GM21367 (cell line): ENCODE data around the gene PAQR9.
A peak's percentile ranks its signal among the peaks of the same experiment; 100 is the strongest.

Experiments used
- ATAC-seq: cut with Tn5 transposase; IDR thresholded peaks from one replicate; pipeline ENCODE4 v1.9.1; 2021; ENCODE audit not compliant: unreplicated experiment

PAQR9 gene

GRCh38 chr3:142952272-142953193 lies 10.9 kb downstream of the PAQR9 start:
- ATAC-seq, result no peak

- ATAC-seq, result no peak
Measured at GRCh38 chr3:142951794-142952193, 11.7 kb downstream of the PAQR9 start.

GRCh38 chr3:142950972-142951371 lies 12.5 kb downstream of the PAQR9 start:
- no peak for ATAC-seq

GRCh38 chr3:142947799-142948575 lies 15.5 kb downstream of the PAQR9 start:
- no peak for ATAC-seq

- ATAC-seq, result no peak
Measured at GRCh38 chr3:142947352-142947751, 16.1 kb downstream of the PAQR9 start.

GRCh38 chr3:142946861-142947260 lies 16.6 kb downstream of the PAQR9 start:
- no peak for ATAC-seq

GRCh38 chr3:142945023-142945422 lies 18.5 kb downstream of the PAQR9 start:
- ATAC-seq, result no peak

GRCh38 chr3:142944342-142944741 lies 19.1 kb downstream of the PAQR9 start:
- no peak for ATAC-seq

GRCh38 chr3:142943870-142944269 lies 19.6 kb downstream of the PAQR9 start:
- no peak for ATAC-seq

GRCh38 chr3:142943349-142943748 lies 20.1 kb downstream of the PAQR9 start:
- no peak for ATAC-seq

GRCh38 chr3:142941373-142942123 lies 21.9 kb downstream of the PAQR9 start:
- no peak for ATAC-seq

- ATAC-seq, result peak; percentile 40
Measured at GRCh38 chr3:142940472-142940871, 23.0 kb downstream of the PAQR9 start.

GRCh38 chr3:142940000-142940399 lies 23.5 kb downstream of the PAQR9 start:
- ATAC-seq, result no peak

- ATAC-seq, result no peak
Measured at GRCh38 chr3:142935963-142936362, 27.5 kb downstream of the PAQR9 start.

- no peak for ATAC-seq
Measured at GRCh38 chr3:142934887-142935269, 28.6 kb downstream of the PAQR9 start.

- no peak for ATAC-seq
Measured at GRCh38 chr3:142934128-142934886, 29.2 kb downstream of the PAQR9 start.

GRCh38 chr3:142931222-142931621 lies 32.3 kb downstream of the PAQR9 start:
- no peak for ATAC-seq

- no peak for ATAC-seq
Measured at GRCh38 chr3:142930463-142930862, 33.0 kb downstream of the PAQR9 start.

GRCh38 chr3:142929890-142930289 lies 33.6 kb downstream of the PAQR9 start:
- no peak for ATAC-seq

GRCh38 chr3:142929109-142929508 lies 34.4 kb downstream of the PAQR9 start:
- no peak for ATAC-seq
